ENCODE results near the gene RABL3.
"Not testable (repeated sequence)": the region's sequence is repeated elsewhere in the genome, so short reads cannot be mapped to it uniquely, and the experiment has no call there.

RABL3 gene

GRCh38 chr3:120682095-120682681, 60.1 kb downstream of the RABL3 start, which contains the start of gene HGD:
HGD (minus strand) TSS chr3:120682239; CDS start chr3:120682111, 128 bp downstream.
- DNase-seq (ENCODE audit: low read depth in 3 of 3) = no peak

GRCh38 chr3:120681506-120682038, 60.7 kb downstream of the RABL3 start:
- DNase-seq (ENCODE audit: low read depth in 3 of 3) = no peak

- no peak for DNase-seq (ENCODE audit: low read depth in 3 of 3)
These were observed 61.3 kb downstream of the RABL3 start for GRCh38 chr3:120681018-120681417.

GRCh38 chr3:120680193-120680894, 62.0 kb downstream of the RABL3 start:
- DNase-seq (ENCODE audit: low read depth in 3 of 3) = no peak

- no peak for DNase-seq (ENCODE audit: low read depth in 3 of 3)
These were observed 63.3 kb downstream of the RABL3 start for GRCh38 chr3:120678984-120679383.

- DNase-seq (ENCODE audit: low read depth in 3 of 3) = no peak
These were observed 63.9 kb downstream of the RABL3 start for GRCh38 chr3:120678331-120678947.

- DNase-seq (ENCODE audit: low read depth in 3 of 3) = not testable (repeated sequence)
These were observed 65.1 kb downstream of the RABL3 start for GRCh38 chr3:120677193-120677592.

GRCh38 chr3:120673116-120673515, 69.2 kb downstream of the RABL3 start:
- no peak for DNase-seq (ENCODE audit: low read depth in 3 of 3)

GRCh38 chr3:120670576-120670975, 71.7 kb downstream of the RABL3 start:
- no peak for DNase-seq (ENCODE audit: low read depth in 3 of 3)

- DNase-seq (ENCODE audit: low read depth in 3 of 3) = no peak
These were observed 77.4 kb downstream of the RABL3 start for GRCh38 chr3:120664926-120665325.

GRCh38 chr3:120661945-120662344, 80.4 kb downstream of the RABL3 start:
- no peak for DNase-seq (ENCODE audit: low read depth in 3 of 3)

GRCh38 chr3:120661106-120661905, 81.0 kb downstream of the RABL3 start:
- no peak for DNase-seq (ENCODE audit: low read depth in 3 of 3)

- DNase-seq (ENCODE audit: low read depth in 3 of 3) = no peak
These were observed 82.5 kb downstream of the RABL3 start for GRCh38 chr3:120659834-120660233.

GRCh38 chr3:120659285-120659684, 83.0 kb downstream of the RABL3 start:
- DNase-seq (ENCODE audit: low read depth in 3 of 3) = no peak

- no peak for DNase-seq (ENCODE audit: low read depth in 3 of 3)
These were observed 89.3 kb downstream of the RABL3 start for GRCh38 chr3:120652896-120653545.

GRCh38 chr3:120652281-120652680, 90.0 kb downstream of the RABL3 start:
- no peak for DNase-seq (ENCODE audit: low read depth in 3 of 3)

- no peak for DNase-seq (ENCODE audit: low read depth in 3 of 3)
These were observed 92.0 kb downstream of the RABL3 start for GRCh38 chr3:120650311-120650710.

- DNase-seq (ENCODE audit: low read depth in 3 of 3) = no peak
These were observed 92.5 kb downstream of the RABL3 start for GRCh38 chr3:120649830-120650233.

- DNase-seq (ENCODE audit: low read depth in 3 of 3) = no peak
These were observed 94.0 kb downstream of the RABL3 start for GRCh38 chr3:120648290-120648689.

GRCh38 chr3:120646771-120647432, 95.4 kb downstream of the RABL3 start:
- DNase-seq (ENCODE audit: low read depth in 3 of 3) = no peak
